GM12878 (cell line): ENCODE results near the gene RAD51B. TPM values are rescaled to one million over a fixed set of nuclear protein-coding genes. Genes with fewer than 3 reads are reported as not detected.

Experiments
- ATAC-seq: fragments of 200-7000 bp; cut with Tn5 transposase; 3 replicates; pipeline ENCODE4 v1.9.1; 2020; ENCODE audit warnings: mild to moderate bottlenecking, moderate library complexity
- BruUV-seq: library from RNA; stranded (reverse); fragments of 400-500 nt; replicated peaks from 2 replicates; lab custom pipeline; 2021; lab: Mats Ljungman, UMichigan
- CTCF ChIA-PET: fragments of 300-600 bp; sonication (Branson Sonifier 250); formaldehyde crosslinking; extraction: SDS; loops from one replicate; lab custom pipeline; 2021; ENCODE audit warnings: inconsistent platforms; lab: Yijun Ruan, JAX
- POLR2A ChIA-PET: fragments of 350-600 bp; formaldehyde crosslinking; extraction: SDS; loops from one replicate; lab custom pipeline; 2021; ENCODE audit warnings: inconsistent platforms; lab: Charles Lee
- RAD21 ChIA-PET: fragments of 300-600 bp; sonication (Branson Sonifier 250); formaldehyde crosslinking; loops from one replicate; lab custom pipeline; 2023; ENCODE audit warnings: antibody characterized with exemption; ENCODE audit not compliant: unreplicated experiment; lab: Charles Lee
- SMC1A ChIA-PET: fragments of 300-600 bp; sonication (Branson Sonifier 250); formaldehyde crosslinking; loops from one replicate; lab custom pipeline; 2023; ENCODE audit not compliant: unreplicated experiment, uncharacterized antibody; lab: Charles Lee
- DNase-seq: peaks from one replicate; pipeline ENCODE4 v3.0.0-alpha.2; 2011; ENCODE audit warnings: low read depth, low spot score
- FAIRE-seq: peaks from 3 replicates; lab custom pipeline; 2011; peaks lifted over from hg19 to GRCh38; lab: Jason Lieb, UNC
- H2AFZ ChIP-seq: 2 replicates; pipeline ENCODE4 v1.6.0; 2011; ENCODE audit warnings: low read depth, low read length, control low read depth; ENCODE audit not compliant: control insufficient read depth
- H3K27ac ChIP-seq: 2 replicates; pipeline ENCODE4 v1.5.1; 2011; ENCODE audit warnings: control low read depth; ENCODE audit not compliant: control insufficient read depth, insufficient read depth
- H3K27me3 ChIP-seq, 2 experiments: replicated peaks in 1 of 2; 2 replicates each; pipeline versions ENCODE4 v1.6.0 to v1.6.1; 2011; ENCODE audit warnings: low read length in 1 of 2; ENCODE audit not compliant: control insufficient read depth in 2 of 2, insufficient read depth in 2 of 2
- H3K36me3 ChIP-seq, 2 experiments: 2 replicates each; pipeline ENCODE4 v1.5.1; 2011; ENCODE audit warnings: low read length in 1 of 2; ENCODE audit not compliant: control insufficient read depth in 2 of 2, insufficient read depth in 2 of 2
- H3K4me1 ChIP-seq: 2 replicates; pipeline ENCODE4 v1.6.1; 2011; ENCODE audit warnings: mild to moderate bottlenecking, low read length, moderate library complexity, mixed read lengths; ENCODE audit not compliant: control insufficient read depth, insufficient read depth
- H3K4me2 ChIP-seq: 2 replicates; pipeline ENCODE4 v1.6.0; 2011; ENCODE audit warnings: control low read depth; ENCODE audit not compliant: control insufficient read depth, insufficient read depth
- H3K4me3 ChIP-seq: fragments of 200-600 bp; sonication (generic); 2 replicates; pipeline ENCODE4 v1.5.1; 2016
- H3K79me2 ChIP-seq: 2 replicates; pipeline ENCODE4 v1.6.0; 2011; ENCODE audit warnings: low read length; ENCODE audit not compliant: control insufficient read depth, insufficient read depth
- H3K9ac ChIP-seq: 2 replicates; pipeline ENCODE4 v1.8.0; 2011; ENCODE audit warnings: low read length, control low read depth, mixed read lengths; ENCODE audit not compliant: control insufficient read depth, insufficient read depth
- H3K9me3 ChIP-seq: replicated peaks from 3 replicates; pipeline ENCODE4 v1.5.1; 2011; ENCODE audit warnings: mild to moderate bottlenecking, low read length; ENCODE audit not compliant: control insufficient read depth, insufficient read depth
- H4K20me1 ChIP-seq: 2 replicates; pipeline ENCODE4 v1.6.0; 2011; ENCODE audit not compliant: control insufficient read depth, insufficient read depth
- BMI1 ChIP-seq: fragments of 450-650 bp; IDR thresholded peaks from 2 replicates; pipeline ENCODE4 v1.6.1; 2016; ENCODE audit warnings: mild to moderate bottlenecking, moderate library complexity, borderline replicate concordance
- FOXM1 ChIP-seq: IDR thresholded peaks from 2 replicates; pipeline ENCODE4 v1.6.1; 2012; ENCODE audit warnings: low read depth, mild to moderate bottlenecking, inconsistent platforms, low read length, moderate library complexity
- GATAD2B ChIP-seq: fragments of 450-650 bp; conservative IDR thresholded peaks from 2 replicates; pipeline ENCODE4 v1.6.1; 2017; ENCODE audit warnings: low read depth, mild to moderate bottlenecking, moderate library complexity
- IKZF1 ChIP-seq: fragments of 450-650 bp; conservative IDR thresholded peaks from 2 replicates; pipeline ENCODE4 v1.6.1; 2017; ENCODE audit warnings: antibody characterized with exemption, mild to moderate bottlenecking
- MTA3 ChIP-seq: IDR thresholded peaks from 2 replicates; pipeline ENCODE4 v1.6.1; 2012; ENCODE audit warnings: low read length, inconsistent platforms, borderline replicate concordance
- MXI1 ChIP-seq: fragments of 150-350 bp; IDR thresholded peaks from 2 replicates; pipeline ENCODE4 v1.6.1; 2011; ENCODE audit warnings: low read depth, mild to moderate bottlenecking, inconsistent platforms, low read length, improper control_type of control experiment
- NFIC ChIP-seq: IDR thresholded peaks from 2 replicates; pipeline ENCODE4 v1.6.1; 2012; ENCODE audit warnings: low read depth, mild to moderate bottlenecking, inconsistent platforms, low read length, moderate library complexity
- NFYB ChIP-seq: IDR thresholded peaks from 2 replicates; pipeline ENCODE4 v1.6.1; 2011; ENCODE audit warnings: low read depth, mild to moderate bottlenecking, low read length, improper control_type of control experiment, moderate library complexity; ENCODE audit not compliant: insufficient read depth
- PAX8 ChIP-seq: fragments of 450-650 bp; IDR thresholded peaks from 2 replicates; pipeline ENCODE4 v1.6.1; 2017; ENCODE audit warnings: mild to moderate bottlenecking, moderate library complexity
- RAD21 ChIP-seq: IDR thresholded peaks from 2 replicates; pipeline ENCODE4 v1.6.1; 2011; ENCODE audit warnings: mild to moderate bottlenecking, low read depth, low read length, moderate library complexity; ENCODE audit not compliant: insufficient read depth
- RAD51 ChIP-seq: fragments of 450-650 bp; IDR thresholded peaks from 2 replicates; pipeline ENCODE4 v1.6.1; 2016; ENCODE audit warnings: moderate library complexity, mild to moderate bottlenecking, inconsistent platforms
- RELA ChIP-seq: fragments of 450-650 bp; IDR thresholded peaks from 2 replicates; pipeline ENCODE4 v1.8.0; 2014; ENCODE audit warnings: borderline replicate concordance; ENCODE audit not compliant: partially characterized antibody
- SP1 ChIP-seq: IDR thresholded peaks from one replicate; pipeline ENCODE4 v1.6.1; 2011; ENCODE audit warnings: low read depth, low read length
- WRNIP1 ChIP-seq: IDR thresholded peaks from 2 replicates; pipeline ENCODE4 v1.6.1; 2011; ENCODE audit warnings: low read depth, low read length, improper control_type of control experiment, borderline replicate concordance
- YY1 ChIP-seq: IDR thresholded peaks from 2 replicates; pipeline ENCODE4 v1.6.1; 2011; ENCODE audit warnings: low read depth, mild to moderate bottlenecking, low read length
- ZNF217 ChIP-seq: fragments of 450-650 bp; IDR thresholded peaks from 2 replicates; pipeline ENCODE4 v1.6.1; 2017; ENCODE audit warnings: antibody characterized with exemption, mild to moderate bottlenecking
- ZNF24 ChIP-seq: fragments of 450-650 bp; IDR thresholded peaks from 2 replicates; pipeline ENCODE4 v1.6.1; 2017; ENCODE audit warnings: antibody characterized with exemption, mild to moderate bottlenecking
- whole genome bisulfite sequencing: methylation state at CpG from one replicate; pipeline ENCODE4 v1.1.6; 2016; ENCODE audit warnings: low lambda C conversion rate; ENCODE audit not compliant: insufficient replicate concordance, insufficient coverage; ENCODE audit errors: missing lambda C conversion rate; 5-methylcytosine and 5-hydroxymethylcytosine counted together
- in situ Hi-C: fragments of 300-500 bp; cut with MboI; formaldehyde crosslinking; loops from 9 replicates; pipeline ENCODE4 v1.14.3; 2018; ENCODE audit warnings: mixed read lengths
- intact Hi-C: fragments of 100-400 bp; cut with micrococcal nuclease; formaldehyde crosslinking; loops from one replicate; pipeline ENCODE4 v1.14.2; 2022; ENCODE audit not compliant: unreplicated experiment
- polyA plus RNA-seq, 11 experiments: library from polyadenylated mRNA; depleted of rRNA in 4 of 11; unstranded in 6 of 11; stranded (reverse) in 5 of 11; fragments of >200 nt; fragmentation: Nextera tagmentation in 4 of 11; fragmentation: Illumina TruSeq in 1 of 11; extraction: Ambion mirVana in 4 of 11; extraction: Trizol in 1 of 11; gene quantifications; 1 replicate in 1 of 11; 2 replicates in 10 of 11; pipeline versions ENCODE4 v1.2.1 to v1.2.3, GENCODE V29; 2011 to 2016; ENCODE audit warnings: inconsistent platforms in 2 of 11, missing spikeins in 2 of 11, low read depth in 1 of 11
- total RNA-seq, 4 experiments: library from RNA; depleted of rRNA in 3 of 4; stranded (reverse); fragments of >200 nt in 3 of 4; fragmentation: Illumina TruSeq in 1 of 4; extraction: Trizol in 1 of 4; gene quantifications; 2 replicates each; pipeline versions ENCODE4 v1.2.1 to v1.2.3, GENCODE V29; 2013 to 2021
- TF ChIP-seq, protein P1 (sequence below): fragments of 450-650 bp; IDR thresholded peaks from 2 replicates; pipeline ENCODE4 v1.6.1; 2016; ENCODE audit warnings: mild to moderate bottlenecking
- TF ChIP-seq, protein P2 (sequence below): IDR thresholded peaks from 2 replicates; pipeline ENCODE4 v1.6.1; 2012; ENCODE audit warnings: low read depth, low read length, improper control_type of control experiment
- TF ChIP-seq, protein P3 (sequence below): fragments of 450-650 bp; IDR thresholded peaks from 2 replicates; pipeline ENCODE4 v1.6.1; 2014; ENCODE audit warnings: mild to moderate bottlenecking
- TF ChIP-seq, protein P4 (sequence below): fragments of 450-650 bp; conservative IDR thresholded peaks from 2 replicates; pipeline ENCODE4 v1.6.1; 2017; ENCODE audit warnings: mild to moderate bottlenecking, moderate library complexity

Gene RAD51B
- total and polyA plus RNA-seq, 10 of the 15 experiments (the other 5 are each of a cell fraction or from before 2014, with no cell fraction given) = 9.8 to 26.8 (median 21.3) TPM

DNA sequence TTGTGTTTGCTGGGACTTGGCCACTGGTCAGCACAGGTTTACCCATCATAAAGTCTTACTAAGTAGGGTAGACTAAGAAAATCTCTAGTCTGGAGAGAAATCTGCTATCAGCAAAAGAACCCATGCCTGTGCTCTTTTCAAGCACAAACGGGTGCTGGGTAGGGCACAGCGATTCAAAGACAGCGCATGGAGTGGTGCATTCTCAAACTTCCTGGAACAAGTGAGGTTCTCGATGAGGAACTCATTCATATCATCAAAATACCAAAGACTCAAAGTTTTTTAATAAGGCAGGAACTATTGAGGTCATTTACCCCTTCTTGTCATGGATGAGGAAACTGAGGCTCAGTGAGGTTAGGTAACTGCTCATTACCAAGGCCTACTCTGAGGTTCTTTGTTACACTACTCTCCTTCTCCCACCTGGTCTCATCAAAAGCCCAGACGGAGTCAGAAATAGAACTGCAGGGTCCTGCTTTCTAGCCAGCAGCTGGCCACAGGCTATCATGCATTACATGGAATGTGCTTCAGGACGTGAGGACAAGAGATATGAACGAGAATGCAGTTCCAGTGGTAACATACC, 583.0 kb downstream of the RAD51B start:
- FAIRE-seq (no peak), ATAC-seq (peak; percentile 36), DNase-seq (no peak)
- in situ Hi-C loops = loop anchor here (5.0 kb wide), 1 partner anchor 390 kb away; the partner anchor contains the start of gene ZFP36L1
- Histone ChIP-seq H3K27ac (peak overlapping the region; percentile 100), H3K27me3 (no peaks in the 10 kb centered on the region), H3K9me3 (no peaks in the 10 kb centered on the region; the same call in 2 of the 3 replicates), H3K36me3 (no peaks in the 10 kb centered on the region), H3K4me2 (peak overlapping the region; percentile 75), H2AFZ (no peak overlapping the region), H4K20me1 (no peaks in the 10 kb centered on the region), H3K79me2 (peaks cover 4% of the 10 kb centered on the region), H3K4me3 (peak overlapping the region; percentile 4; the same call in 1 of the 2 replicates), H3K4me1 (peaks cover 65% of the 10 kb centered on the region), H3K9ac (peak overlapping the region; percentile 71)
- ChIA-PET POLR2A (interaction anchor here (0.6 to 6.9 kb wide), 26 partner anchors 9 to 418 kb away, joined by 3 to 103 read pairs (median 5); partner anchors contain the start of gene ZFP36L1), RAD21 (interaction anchor here (0.8 to 12.9 kb wide), 35 partner anchors 10 to 418 kb away, joined by 3 to 208 read pairs (median 10); partner anchors contain the start of gene ZFP36L1), CTCF (interaction anchor here (0.9 to 10.6 kb wide), 15 partner anchors 10 to 414 kb away, joined by 3 to 143 read pairs (median 6); partner anchors contain the start of gene ZFP36L1), SMC1A (interaction anchor here (0.5 to 13.3 kb wide), 38 partner anchors 9 to 521 kb away, joined by 3 to 251 read pairs (median 10); partner anchors contain the start of gene ZFP36L1)
- 63% methylated on average over 7 of the region's 7 CpGs for WGBS
- intact Hi-C loops = loop anchor here (1.0 to 10.0 kb wide), 9 partner anchors 22 to 458 kb away; no protein-coding TSS in a partner anchor
- BruUV-seq = no TSS peak
- TF ChIP-seq NFIC (no peak), SP1 (no peak), GATAD2B (no peak), NFYB (no peak), BMI1 (no peak), YY1 (no peak), ZNF217 (no peak), FOXM1 (no peak), IKZF1 (no peak; the same call in 1 of the 2 replicates), RAD21 (no peak), MTA3 (no peak), RAD51 (no peak), ZNF24 (peak; percentile 88), WRNIP1 (no peak), MXI1 (no peak), PAX8 (no peak), RELA (no peak)
- TF ChIP-seq, protein P1, sequence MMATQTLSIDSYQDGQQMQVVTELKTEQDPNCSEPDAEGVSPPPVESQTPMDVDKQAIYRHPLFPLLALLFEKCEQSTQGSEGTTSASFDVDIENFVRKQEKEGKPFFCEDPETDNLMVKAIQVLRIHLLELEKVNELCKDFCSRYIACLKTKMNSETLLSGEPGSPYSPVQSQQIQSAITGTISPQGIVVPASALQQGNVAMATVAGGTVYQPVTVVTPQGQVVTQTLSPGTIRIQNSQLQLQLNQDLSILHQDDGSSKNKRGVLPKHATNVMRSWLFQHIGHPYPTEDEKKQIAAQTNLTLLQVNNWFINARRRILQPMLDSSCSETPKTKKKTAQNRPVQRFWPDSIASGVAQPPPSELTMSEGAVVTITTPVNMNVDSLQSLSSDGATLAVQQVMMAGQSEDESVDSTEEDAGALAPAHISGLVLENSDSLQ = no peak
- TF ChIP-seq, protein P2, sequence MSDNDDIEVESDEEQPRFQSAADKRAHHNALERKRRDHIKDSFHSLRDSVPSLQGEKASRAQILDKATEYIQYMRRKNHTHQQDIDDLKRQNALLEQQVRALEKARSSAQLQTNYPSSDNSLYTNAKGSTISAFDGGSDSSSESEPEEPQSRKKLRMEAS = no peak
- TF ChIP-seq, protein P3, sequence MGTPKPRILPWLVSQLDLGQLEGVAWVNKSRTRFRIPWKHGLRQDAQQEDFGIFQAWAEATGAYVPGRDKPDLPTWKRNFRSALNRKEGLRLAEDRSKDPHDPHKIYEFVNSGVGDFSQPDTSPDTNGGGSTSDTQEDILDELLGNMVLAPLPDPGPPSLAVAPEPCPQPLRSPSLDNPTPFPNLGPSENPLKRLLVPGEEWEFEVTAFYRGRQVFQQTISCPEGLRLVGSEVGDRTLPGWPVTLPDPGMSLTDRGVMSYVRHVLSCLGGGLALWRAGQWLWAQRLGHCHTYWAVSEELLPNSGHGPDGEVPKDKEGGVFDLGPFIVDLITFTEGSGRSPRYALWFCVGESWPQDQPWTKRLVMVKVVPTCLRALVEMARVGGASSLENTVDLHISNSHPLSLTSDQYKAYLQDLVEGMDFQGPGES = no peak
- TF ChIP-seq, protein P4, sequence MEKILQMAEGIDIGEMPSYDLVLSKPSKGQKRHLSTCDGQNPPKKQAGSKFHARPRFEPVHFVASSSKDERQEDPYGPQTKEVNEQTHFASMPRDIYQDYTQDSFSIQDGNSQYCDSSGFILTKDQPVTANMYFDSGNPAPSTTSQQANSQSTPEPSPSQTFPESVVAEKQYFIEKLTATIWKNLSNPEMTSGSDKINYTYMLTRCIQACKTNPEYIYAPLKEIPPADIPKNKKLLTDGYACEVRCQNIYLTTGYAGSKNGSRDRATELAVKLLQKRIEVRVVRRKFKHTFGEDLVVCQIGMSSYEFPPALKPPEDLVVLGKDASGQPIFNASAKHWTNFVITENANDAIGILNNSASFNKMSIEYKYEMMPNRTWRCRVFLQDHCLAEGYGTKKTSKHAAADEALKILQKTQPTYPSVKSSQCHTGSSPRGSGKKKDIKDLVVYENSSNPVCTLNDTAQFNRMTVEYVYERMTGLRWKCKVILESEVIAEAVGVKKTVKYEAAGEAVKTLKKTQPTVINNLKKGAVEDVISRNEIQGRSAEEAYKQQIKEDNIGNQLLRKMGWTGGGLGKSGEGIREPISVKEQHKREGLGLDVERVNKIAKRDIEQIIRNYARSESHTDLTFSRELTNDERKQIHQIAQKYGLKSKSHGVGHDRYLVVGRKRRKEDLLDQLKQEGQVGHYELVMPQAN = no peak
